ENCODE measurements around the gene ACTA1. TPM values are rescaled to one million over a fixed set of nuclear protein-coding genes. Genes with fewer than 3 reads are reported as not detected.
"Not testable (repeated sequence)": the region's sequence is repeated elsewhere in the genome, so short reads cannot be mapped to it uniquely, and the experiment has no call there.

Gene ACTA1
- total RNA-seq, 6 donors from 2014 or later = 0.17 to 0.26 TPM; not detected in 4

- no peak for ATAC-seq (ENCODE audit: low FRiP score in 2 of 2)
Measured at GRCh38 chr1:229478852-229479251, 45.0 kb upstream of the ACTA1 start.

GRCh38 chr1:229475859-229476258 lies 42.0 kb upstream of the ACTA1 start:
- 87 to 94% methylated on average over 13 of the region's 13 CpGs for WGBS, 2 donors
- H3K27ac ChIP-seq; H3K9me3 ChIP-seq; DNase-seq; H3K4me3 ChIP-seq; ATAC-seq (ENCODE audit: low FRiP score in 2 of 2); H3K27me3 ChIP-seq; H3K4me1 ChIP-seq: not testable (repeated sequence)
- H3K36me3 ChIP-seq = peaks cover 28 to 91% (median 47%) of the 10 kb centered on the region in 4 donors

More at GRCh38 chr1:229478852-229479251, 45.0 kb upstream of the ACTA1 start:
- TF ChIP-seq POLR2A (IDR thresholded peaks at IDR 0.05) (no peak), CTCF (IDR thresholded peaks at IDR 0.05) (no peak), EP300 (IDR thresholded peaks at IDR 0.05) (no peak), POLR2AphosphoS5 (IDR thresholded peaks at IDR 0.05) (no peak)
- Histone ChIP-seq H3K27ac (no peak overlapping the region), H3K4me1 (no peaks in the 10 kb centered on the region), H3K27me3 (no peaks in the 10 kb centered on the region), H3K9me3 (no peaks in the 10 kb centered on the region), H3K4me3 (no peak overlapping the region), H3K36me3 (peaks cover 31 to 94% (median 54%) of the 10 kb centered on the region in 4 donors)
- WGBS, 2 donors = 100% methylated on average over 1 of the region's 1 CpG
- DNase-seq = no peak

GRCh38 chr1:229474509-229474908 lies 40.6 kb upstream of the ACTA1 start:
- no peak overlapping the region for H3K27ac ChIP-seq
- H3K36me3 ChIP-seq = peaks cover 33 to 92% (median 58%) of the 10 kb centered on the region in 4 donors
- no peak overlapping the region for H3K4me3 ChIP-seq
- WGBS, 2 donors = 84 to 92% methylated on average over 2 of the region's 2 CpGs
- no peak for TF ChIP-seq CTCF (IDR thresholded peaks at IDR 0.05)
- TF ChIP-seq POLR2AphosphoS5 (IDR thresholded peaks at IDR 0.05) = no peak
- TF ChIP-seq POLR2A (IDR thresholded peaks at IDR 0.05) = no peak
- no peak for TF ChIP-seq EP300 (IDR thresholded peaks at IDR 0.05)
- DNase-seq = no peak
- ATAC-seq (ENCODE audit: low FRiP score in 2 of 2) = no peak
- H3K4me1 ChIP-seq = no peaks in the 10 kb centered on the region
- H3K9me3 ChIP-seq = no peaks in the 10 kb centered on the region
- no peaks in the 10 kb centered on the region for H3K27me3 ChIP-seq

- Histone ChIP-seq H3K36me3 (peaks cover 27 to 82% (median 59%) of the 10 kb centered on the region in 4 donors), H3K27me3 (no peaks in the 10 kb centered on the region), H3K9me3 (no peaks in the 10 kb centered on the region), H3K4me3 (no peak overlapping the region), H3K4me1 (no peaks in the 10 kb centered on the region), H3K27ac (no peak overlapping the region)
- 73 to 100% methylated on average over 3 of the region's 3 CpGs for WGBS, 2 donors
- ATAC-seq (ENCODE audit: low FRiP score in 2 of 2) = no peak
- DNase-seq = no peak
- no peak for TF ChIP-seq CTCF (IDR thresholded peaks at IDR 0.05)
Measured at GRCh38 chr1:229471175-229471574, 37.3 kb upstream of the ACTA1 start.

- no peaks in the 10 kb centered on the region for H3K9me3 ChIP-seq
- no peaks in the 10 kb centered on the region for H3K4me1 ChIP-seq
- no peak overlapping the region for H3K4me3 ChIP-seq
- WGBS, 2 donors = 89 to 91% methylated on average over 8 of the region's 8 CpGs
- DNase-seq (no peak), ATAC-seq (ENCODE audit: low FRiP score in 2 of 2) (no peak)
- no peak overlapping the region for H3K27ac ChIP-seq
- H3K36me3 ChIP-seq = peaks cover 21 to 82% (median 56%) of the 10 kb centered on the region in 4 donors
- TF ChIP-seq CTCF (IDR thresholded peaks at IDR 0.05) (no peak), POLR2A (IDR thresholded peaks at IDR 0.05) (no peak), EP300 (IDR thresholded peaks at IDR 0.05) (no peak), POLR2AphosphoS5 (IDR thresholded peaks at IDR 0.05) (no peak)
- H3K27me3 ChIP-seq = no peaks in the 10 kb centered on the region
Measured at GRCh38 chr1:229470406-229471043, 36.6 kb upstream of the ACTA1 start.
